Brain microvascular endothelial cell (primary cell): Measurements from ENCODE around the gene PCDH15.

Experiments
- DNase-seq: peaks from one replicate; pipeline ENCODE4 v3.0.0-alpha.2; 2020
- H3K27ac ChIP-seq: fragments of 250-450 bp; sonication (Bioruptor Pico); 2 replicates; pipeline ENCODE4 v1.5.1; 2020; ENCODE audit warnings: mild to moderate bottlenecking, moderate library complexity
- H3K27me3 ChIP-seq: fragments of 250-450 bp; sonication (Bioruptor Pico); replicated peaks from 2 replicates; pipeline ENCODE4 v1.5.1; 2020; ENCODE audit warnings: mild to moderate bottlenecking
- H3K36me3 ChIP-seq: fragments of 250-450 bp; sonication (Bioruptor Pico); replicated peaks from 2 replicates; pipeline ENCODE4 v1.5.1; 2020; ENCODE audit warnings: mild to moderate bottlenecking
- H3K4me3 ChIP-seq: 2 replicates; pipeline ENCODE4 v1.5.1; 2011; ENCODE audit warnings: low read depth, mild to moderate bottlenecking, control low read depth, low read length, moderate library complexity
- CTCF ChIP-seq: IDR thresholded peaks from 2 replicates; pipeline ENCODE4 v1.5.1; 2011; ENCODE audit warnings: low read depth, mild to moderate bottlenecking, moderate library complexity, low read length, control low read depth, inconsistent platforms; ENCODE audit errors: missing control alignments
- in situ Hi-C: cut with HindIII; loops from 2 replicates; pipeline ENCODE4 v1.10.0; 2017; ENCODE audit warnings: low sequenced_read_pairs, low pct_ligation_motif_present

The PCDH15 gene

GRCh38 chr10:54667136-54667535 lies 133.9 kb downstream of the PCDH15 start:
- Histone ChIP-seq H3K36me3 (no peaks in the 10 kb centered on the region), H3K27me3 (no peaks in the 10 kb centered on the region), H3K27ac (no peak overlapping the region), H3K4me3 (no peak overlapping the region)
- in situ Hi-C loops: no loop called here
- TF ChIP-seq CTCF: no peak
- DNase-seq: no peak

- in situ Hi-C loops: no loop called here
- DNase-seq: no peak
- Histone ChIP-seq H3K4me3 (no peak overlapping the region), H3K36me3 (no peaks in the 10 kb centered on the region), H3K27me3 (no peaks in the 10 kb centered on the region), H3K27ac (no peak overlapping the region)
- TF ChIP-seq CTCF: no peak
Observed at GRCh38 chr10:54666192-54666591, 134.8 kb downstream of the PCDH15 start.

DNA sequence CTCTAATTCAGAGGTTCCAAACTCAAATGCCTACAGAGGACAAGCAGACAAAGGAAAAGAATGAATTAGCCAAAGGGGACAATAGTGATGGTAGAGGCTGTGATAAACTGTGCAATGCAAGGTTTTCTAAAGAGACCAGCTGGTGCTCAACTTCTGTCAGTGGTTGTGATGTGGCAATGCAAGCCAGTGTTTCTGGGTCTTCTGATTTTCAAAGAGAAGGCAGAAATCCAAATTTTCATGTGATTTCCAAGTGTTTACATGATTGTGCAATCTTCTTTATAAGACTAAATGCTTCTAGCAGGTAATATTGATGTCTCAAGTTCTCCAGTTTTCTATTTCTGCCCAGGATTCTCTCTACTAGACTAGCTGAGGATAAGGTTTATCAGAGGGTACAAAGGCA lies 135.9 kb downstream of the PCDH15 start:
- TF ChIP-seq CTCF: no peak
- in situ Hi-C loops: no loop called here
- Histone ChIP-seq H3K27ac (no peak overlapping the region), H3K4me3 (no peak overlapping the region), H3K36me3 (no peaks in the 10 kb centered on the region), H3K27me3 (no peaks in the 10 kb centered on the region)
- no peak for DNase-seq

DNA sequence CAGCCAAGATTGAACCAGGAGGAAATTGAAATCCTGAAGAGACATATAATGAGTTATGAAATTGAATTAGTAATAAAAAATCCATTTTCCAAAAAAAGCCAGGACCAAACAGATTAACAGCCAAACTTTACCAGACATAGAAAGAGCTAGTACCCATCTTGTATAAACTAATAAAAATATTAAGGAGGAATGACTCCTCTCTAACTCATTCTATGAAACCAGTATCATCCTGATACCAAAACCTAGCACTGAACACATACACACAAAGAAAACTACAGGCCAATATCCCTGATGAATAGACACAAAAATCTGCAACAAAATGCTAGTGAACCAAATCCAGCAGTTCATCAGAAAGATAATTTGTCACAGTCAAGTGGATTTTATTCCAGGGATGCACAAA lies 140.6 kb downstream of the PCDH15 start:
- in situ Hi-C loops: no loop called here
- Histone ChIP-seq H3K36me3 (no peaks in the 10 kb centered on the region), H3K27ac (no peak overlapping the region), H3K4me3 (no peak overlapping the region), H3K27me3 (no peaks in the 10 kb centered on the region)
- no peak for DNase-seq
- TF ChIP-seq CTCF: no peak

- no peak for TF ChIP-seq CTCF
- in situ Hi-C loops: no loop called here
- Histone ChIP-seq H3K27ac (no peak overlapping the region), H3K27me3 (no peaks in the 10 kb centered on the region), H3K4me3 (no peak overlapping the region), H3K36me3 (no peaks in the 10 kb centered on the region)
- no peak for DNase-seq
Observed at GRCh38 chr10:54656643-54657042, 144.4 kb downstream of the PCDH15 start.

DNA sequence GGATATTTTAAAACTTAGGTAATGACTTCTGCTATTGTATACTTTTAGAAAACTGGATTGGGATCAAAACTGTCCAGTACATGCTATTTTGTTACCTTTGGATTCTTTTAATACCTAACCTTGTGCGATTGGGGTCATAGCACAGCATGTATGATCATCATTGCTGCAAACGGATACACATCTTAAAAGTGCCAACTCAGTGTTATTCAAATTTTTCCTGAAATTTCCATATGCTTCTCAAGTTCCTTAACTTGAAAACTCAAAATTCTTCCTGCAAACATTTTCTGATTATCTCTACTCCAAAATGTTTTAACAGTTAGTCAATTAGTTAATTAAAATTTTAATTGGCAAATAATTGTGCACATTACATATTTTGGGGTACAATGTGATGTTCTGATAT lies 147.5 kb downstream of the PCDH15 start:
- Histone ChIP-seq H3K27ac (no peak overlapping the region), H3K27me3 (no peaks in the 10 kb centered on the region), H3K36me3 (no peaks in the 10 kb centered on the region), H3K4me3 (no peak overlapping the region)
- no peak for TF ChIP-seq CTCF
- no peak for DNase-seq
- in situ Hi-C loops: no loop called here
